ENCODE results near the gene GGT6. TPM values are rescaled to one million over a fixed set of nuclear protein-coding genes. Genes with fewer than 3 reads are reported as not detected.

The GGT6 gene
- total RNA-seq, 1 donor from 2014 or later, result 9.6 TPM

GRCh38 chr17:4520060-4520893, 40.1 kb downstream of the GGT6 start:
- H3K36me3 ChIP-seq, result no peaks in the 10 kb centered on the region
- intact Hi-C loops (cut with DNase I), result no loop called here
- H3K27me3 ChIP-seq, result no peaks in the 10 kb centered on the region
- no peaks in the 10 kb centered on the region for H3K9me3 ChIP-seq
- H3K4me3 ChIP-seq, result no peak overlapping the region
- DNase-seq (ENCODE audit: extremely low spot score in 2 of 2), result no peak
- H3K4me1 ChIP-seq, result peaks cover 26% of the 10 kb centered on the region
- H3K27ac ChIP-seq, result peak overlapping the region; percentile 59
- no peak for TF ChIP-seq POLR2A (IDR thresholded peaks at IDR 0.05)
- TF ChIP-seq POLR2AphosphoS5 (IDR thresholded peaks at IDR 0.05; ENCODE audit: insufficient read depth in 1 of 2, low read depth in 1 of 2), result no peak
- no peak for TF ChIP-seq CTCF (IDR thresholded peaks at IDR 0.05)

DNA sequence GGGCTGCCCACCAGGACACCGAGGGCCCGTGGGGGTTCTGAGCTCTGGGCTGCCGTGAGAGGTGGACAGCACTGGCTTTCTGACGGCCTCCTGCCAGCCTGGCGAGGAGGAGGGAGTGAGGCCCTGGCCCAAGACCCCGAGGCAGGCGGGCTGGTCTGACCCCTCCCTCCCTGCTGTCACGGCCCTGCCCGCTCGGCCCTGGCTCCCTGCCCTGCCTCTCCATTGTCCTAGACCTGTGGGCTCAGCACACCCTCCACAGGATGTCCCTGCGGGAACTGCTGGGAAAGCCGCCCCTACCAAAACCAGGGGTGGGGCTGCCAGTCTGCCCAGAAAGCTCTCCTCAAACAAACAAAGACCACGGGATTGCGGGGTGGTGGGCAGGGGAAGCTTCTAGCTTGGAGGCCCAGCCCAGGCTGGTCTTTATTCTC, 41.0 kb downstream of the GGT6 start:
- no peak for DNase-seq (ENCODE audit: extremely low spot score in 2 of 2)
- no peaks in the 10 kb centered on the region for H3K36me3 ChIP-seq
- H3K27ac ChIP-seq, result peak overlapping the region; percentile 59
- H3K27me3 ChIP-seq, result no peaks in the 10 kb centered on the region
- no peak overlapping the region for H3K4me3 ChIP-seq
- peaks cover 26% of the 10 kb centered on the region for H3K4me1 ChIP-seq
- intact Hi-C loops (cut with DNase I), result no loop called here
- no peaks in the 10 kb centered on the region for H3K9me3 ChIP-seq
- TF ChIP-seq POLR2AphosphoS5 (IDR thresholded peaks at IDR 0.05; ENCODE audit: insufficient read depth in 1 of 2, low read depth in 1 of 2), result peak; percentile 27 to 28
- TF ChIP-seq POLR2A (IDR thresholded peaks at IDR 0.05), result no peak
- no peak for TF ChIP-seq CTCF (IDR thresholded peaks at IDR 0.05)

DNA sequence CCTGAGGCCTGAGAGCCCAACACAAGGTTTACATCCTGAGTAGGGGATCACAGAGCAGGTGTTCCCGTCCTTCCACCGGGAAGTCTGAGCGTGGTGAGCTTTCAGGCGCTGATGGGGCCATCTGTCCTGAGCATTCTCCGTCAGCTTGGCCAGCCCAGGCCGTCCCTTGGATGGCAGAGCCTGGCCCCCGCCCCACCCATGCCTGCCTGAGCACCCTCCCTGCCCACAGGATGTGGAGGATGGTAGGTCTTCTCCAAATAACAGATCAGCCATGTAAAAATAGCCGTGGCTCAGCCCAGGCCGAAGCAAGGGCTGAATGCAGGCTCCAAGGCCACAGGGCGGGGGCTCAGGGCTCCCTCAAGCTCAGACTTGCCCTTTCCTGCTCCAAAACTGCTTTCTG, 41.5 kb downstream of the GGT6 start:
- no peak for TF ChIP-seq CTCF (IDR thresholded peaks at IDR 0.05)
- no peak for TF ChIP-seq POLR2A (IDR thresholded peaks at IDR 0.05)
- TF ChIP-seq POLR2AphosphoS5 (IDR thresholded peaks at IDR 0.05; ENCODE audit: insufficient read depth in 1 of 2, low read depth in 1 of 2), result no peak
- intact Hi-C loops (cut with DNase I), result no loop called here
- H3K9me3 ChIP-seq, result no peaks in the 10 kb centered on the region
- H3K36me3 ChIP-seq, result no peaks in the 10 kb centered on the region
- peaks cover 26% of the 10 kb centered on the region for H3K4me1 ChIP-seq
- DNase-seq (ENCODE audit: extremely low spot score in 2 of 2), result no peak
- H3K4me3 ChIP-seq, result no peak overlapping the region
- peak overlapping the region; percentile 44 for H3K27ac ChIP-seq
- H3K27me3 ChIP-seq, result no peaks in the 10 kb centered on the region

DNA sequence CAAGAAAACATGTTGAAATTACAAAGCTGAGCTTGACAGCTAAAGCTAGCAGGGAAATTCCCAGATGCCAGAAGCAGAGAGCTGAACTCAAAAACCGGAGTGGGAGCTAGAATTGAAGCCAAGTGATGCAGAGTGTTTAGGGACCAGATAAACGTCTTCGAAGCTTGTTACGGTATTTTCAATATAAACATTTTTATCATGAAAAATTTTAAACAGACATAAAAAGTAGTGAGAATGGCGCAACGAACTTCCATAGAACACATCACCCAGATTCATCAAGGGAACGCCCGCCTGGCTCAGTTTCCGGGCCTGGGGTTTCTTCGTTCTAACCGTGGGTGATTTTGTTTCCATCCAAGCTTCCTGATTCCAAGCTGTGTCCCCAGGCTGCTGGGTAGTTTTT, 43.6 kb downstream of the GGT6 start:
- intact Hi-C loops (cut with DNase I), result no loop called here
- Histone ChIP-seq H3K9me3 (no peaks in the 10 kb centered on the region), H3K36me3 (no peaks in the 10 kb centered on the region), H3K27ac (no peak overlapping the region), H3K27me3 (no peaks in the 10 kb centered on the region), H3K4me1 (peaks cover 30% of the 10 kb centered on the region), H3K4me3 (no peak overlapping the region)
- no peak for DNase-seq (ENCODE audit: extremely low spot score in 2 of 2)
- no peak for TF ChIP-seq POLR2AphosphoS5 (IDR thresholded peaks at IDR 0.05; ENCODE audit: insufficient read depth in 1 of 2, low read depth in 1 of 2)
- no peak for TF ChIP-seq CTCF (IDR thresholded peaks at IDR 0.05)
- no peak for TF ChIP-seq POLR2A (IDR thresholded peaks at IDR 0.05)

DNA sequence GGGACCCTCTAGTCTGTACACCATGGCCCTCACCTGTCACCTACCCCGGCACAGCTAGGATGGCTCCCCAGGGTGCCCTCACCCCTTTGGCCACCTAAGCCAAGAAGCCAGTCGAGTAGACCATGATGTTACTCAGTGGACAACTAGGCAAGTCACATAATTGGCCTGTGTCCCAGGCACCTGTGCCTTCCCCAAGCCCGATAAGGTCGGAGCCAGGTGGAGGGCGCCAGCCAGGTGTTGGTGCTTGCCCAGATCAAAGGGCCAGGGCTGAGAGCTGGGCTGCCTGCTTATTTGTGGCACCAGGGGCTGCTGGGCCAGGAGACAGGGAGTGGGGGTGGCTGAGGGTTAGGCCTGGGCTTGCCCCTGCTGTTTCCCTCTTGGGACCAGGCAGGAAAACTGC, 44.9 kb downstream of the GGT6 start:
- Histone ChIP-seq H3K4me3 (no peak overlapping the region), H3K27me3 (no peaks in the 10 kb centered on the region), H3K27ac (no peak overlapping the region), H3K4me1 (peaks cover 19% of the 10 kb centered on the region), H3K9me3 (no peaks in the 10 kb centered on the region), H3K36me3 (no peaks in the 10 kb centered on the region)
- intact Hi-C loops (cut with DNase I), result no loop called here
- TF ChIP-seq CTCF (IDR thresholded peaks at IDR 0.05), result no peak
- no peak for TF ChIP-seq POLR2A (IDR thresholded peaks at IDR 0.05)
- DNase-seq (ENCODE audit: extremely low spot score in 2 of 2), result no peak
